Medulla oblongata (tissue), 1 donor: ENCODE measurements around the gene XPNPEP2.
"Not testable (repeated sequence)": the region's sequence is repeated elsewhere in the genome, so short reads cannot be mapped to it uniquely, and the experiment has no call there.

ENCODE experiments used
- DNase-seq: peaks from one replicate; pipeline ENCODE4 v3.0.0-alpha.2; 2015; ENCODE audit errors: extremely low spot score

Gene XPNPEP2

GRCh38 chrX:129719931-129720530, 18.7 kb upstream of the XPNPEP2 start:
- DNase-seq = no peak

DNA sequence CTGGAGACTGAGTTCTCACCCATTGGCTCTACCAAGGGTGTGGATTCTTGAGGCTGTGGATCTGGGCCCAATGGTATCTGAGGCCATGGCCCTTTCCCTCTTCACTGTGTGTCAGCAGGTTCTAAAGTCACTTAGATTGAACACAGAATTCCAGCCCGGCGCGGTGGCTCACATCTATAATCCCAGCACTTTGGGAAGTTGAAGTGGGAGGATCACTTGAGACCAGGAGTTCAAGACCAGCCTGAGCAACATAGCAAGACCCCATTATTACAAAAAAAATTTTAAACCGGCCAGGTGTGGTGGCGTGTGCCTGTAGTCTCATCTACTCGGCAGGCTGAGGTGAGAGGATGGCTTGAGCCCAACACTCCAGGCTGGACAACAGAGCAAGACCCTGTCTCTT, 18.0 kb upstream of the XPNPEP2 start:
- DNase-seq = no peak

GRCh38 chrX:129721414-129721813, 17.4 kb upstream of the XPNPEP2 start:
- DNase-seq = no peak

GRCh38 chrX:129721870-129722269, 16.9 kb upstream of the XPNPEP2 start:
- DNase-seq = no peak

DNA sequence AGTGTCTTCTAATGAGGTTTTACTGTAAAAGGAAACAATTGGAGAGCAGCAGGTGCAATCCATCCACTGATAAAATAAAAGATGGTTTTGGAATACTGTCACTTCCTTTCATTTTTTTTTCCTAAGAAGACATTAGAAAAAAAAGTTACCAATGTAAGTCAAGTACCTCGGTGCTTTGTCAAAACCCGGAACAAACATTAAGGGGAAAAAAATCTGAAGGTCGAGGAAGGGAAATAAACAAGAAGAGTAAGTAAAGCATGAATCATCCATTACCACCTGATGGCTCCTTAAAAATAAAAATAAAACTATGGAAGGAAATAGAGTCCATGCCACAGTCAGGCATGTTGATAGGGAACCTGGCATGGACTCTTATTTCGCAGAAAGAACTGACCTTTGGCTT, 15.3 kb upstream of the XPNPEP2 start:
- DNase-seq = no peak

- no peak for DNase-seq
Observed at GRCh38 chrX:129724754-129725153, 14.0 kb upstream of the XPNPEP2 start.

- peak; percentile 76 for DNase-seq
Observed at GRCh38 chrX:129726307-129727111, 12.3 kb upstream of the XPNPEP2 start.

DNA sequence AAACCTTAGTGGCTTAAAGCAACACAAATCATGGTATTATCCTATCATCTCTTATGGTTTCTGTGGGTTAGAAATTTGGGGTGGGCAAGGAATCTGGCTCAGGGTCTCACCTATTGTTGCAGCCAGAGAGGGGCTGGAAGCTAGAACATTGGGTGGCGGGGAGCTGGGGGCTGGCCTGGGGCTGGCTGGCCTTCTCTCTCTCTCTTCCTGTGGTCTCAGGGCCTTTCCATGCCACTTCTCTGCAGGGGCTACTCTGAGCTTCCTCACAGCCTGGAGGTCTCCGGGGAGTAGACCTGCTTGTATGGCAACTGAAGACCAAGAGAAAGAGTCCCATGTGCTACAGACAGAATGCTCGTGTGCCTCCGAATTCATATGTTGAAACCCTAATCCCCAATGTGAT, 10.7 kb upstream of the XPNPEP2 start:
- DNase-seq = no peak

GRCh38 chrX:129731228-129731627, 7.6 kb upstream of the XPNPEP2 start:
- no peak for DNase-seq

DNA sequence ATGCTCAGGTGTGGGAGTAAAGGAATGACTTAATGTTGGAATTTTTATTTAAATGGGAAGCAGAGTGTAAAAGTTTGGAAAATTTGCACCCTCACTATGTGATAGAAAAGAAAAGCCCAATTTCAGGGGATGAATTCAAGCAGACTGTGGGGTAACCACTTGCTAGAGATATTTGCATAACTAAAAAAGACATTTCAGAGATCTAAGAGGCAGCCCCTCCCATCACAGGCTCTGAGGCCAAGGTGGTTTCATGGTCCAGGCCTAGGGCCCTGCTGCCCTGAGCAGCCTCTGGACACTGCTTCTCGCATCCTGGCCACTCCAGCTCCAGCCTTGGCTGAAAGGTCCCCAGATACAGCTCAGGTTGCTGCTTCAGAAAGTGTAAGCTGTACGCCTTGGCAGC, 5.9 kb upstream of the XPNPEP2 start:
- DNase-seq = no peak

DNA sequence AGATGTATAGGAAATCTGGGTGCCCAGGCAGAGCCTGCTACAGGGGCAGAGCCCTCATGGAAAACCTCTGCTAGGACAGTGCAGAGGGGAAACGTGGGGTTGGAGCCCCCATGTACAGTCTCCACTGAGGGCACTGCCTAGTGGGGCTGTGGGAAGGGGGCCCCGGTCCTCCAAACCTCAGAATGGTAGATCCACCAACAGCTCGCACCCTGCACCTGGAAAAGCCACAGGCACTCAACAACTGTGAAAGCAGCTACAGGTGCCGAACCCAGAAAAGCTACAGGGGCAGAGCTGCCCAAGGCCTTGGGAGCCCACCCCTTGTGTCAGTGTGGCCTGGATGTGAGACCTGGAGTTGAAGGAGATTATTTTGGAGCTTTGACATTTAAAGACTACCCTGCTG, 5.4 kb upstream of the XPNPEP2 start:
- no peak for DNase-seq

DNA sequence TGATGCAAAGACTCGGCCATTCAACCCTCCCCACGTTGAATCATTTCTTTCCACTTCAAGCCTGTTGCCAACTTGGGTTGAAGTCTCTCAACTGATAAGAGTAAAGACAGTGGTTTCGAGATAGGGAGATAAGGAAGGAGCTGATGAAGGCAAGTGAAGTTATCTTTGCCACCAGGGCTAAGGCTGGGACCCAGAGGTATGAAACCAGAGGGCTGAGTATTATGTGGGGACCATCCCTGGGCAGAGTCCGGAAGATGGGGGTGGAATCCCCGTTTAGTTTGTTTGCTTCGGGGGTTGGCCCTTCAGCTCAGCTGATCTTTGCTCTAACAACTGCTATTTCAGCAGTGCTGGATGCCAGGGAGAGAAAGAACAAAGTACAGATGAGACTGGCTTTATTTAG, 2.3 kb upstream of the XPNPEP2 start:
- no peak for DNase-seq

DNA sequence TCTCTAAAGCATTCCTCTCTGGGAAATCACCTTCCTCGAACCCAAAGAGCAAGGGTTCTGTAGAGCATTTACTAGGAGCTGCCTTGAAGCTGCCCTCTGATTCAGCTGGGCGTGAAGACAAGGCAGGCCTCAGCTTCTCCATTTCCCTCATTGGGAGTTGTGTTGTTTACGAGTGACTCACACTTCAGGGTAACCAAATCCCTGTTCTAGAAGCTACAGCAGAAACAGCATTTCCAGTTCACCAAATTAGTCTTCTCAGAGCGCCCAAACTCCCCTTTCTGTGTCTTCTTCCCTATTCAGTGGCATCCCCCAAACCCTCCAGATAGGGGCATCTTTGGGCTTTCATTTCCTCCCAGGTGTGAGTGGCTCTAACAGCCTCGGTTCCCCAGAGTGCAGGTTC, 863 bp upstream of the XPNPEP2 start:
- DNase-seq = no peak

DNA sequence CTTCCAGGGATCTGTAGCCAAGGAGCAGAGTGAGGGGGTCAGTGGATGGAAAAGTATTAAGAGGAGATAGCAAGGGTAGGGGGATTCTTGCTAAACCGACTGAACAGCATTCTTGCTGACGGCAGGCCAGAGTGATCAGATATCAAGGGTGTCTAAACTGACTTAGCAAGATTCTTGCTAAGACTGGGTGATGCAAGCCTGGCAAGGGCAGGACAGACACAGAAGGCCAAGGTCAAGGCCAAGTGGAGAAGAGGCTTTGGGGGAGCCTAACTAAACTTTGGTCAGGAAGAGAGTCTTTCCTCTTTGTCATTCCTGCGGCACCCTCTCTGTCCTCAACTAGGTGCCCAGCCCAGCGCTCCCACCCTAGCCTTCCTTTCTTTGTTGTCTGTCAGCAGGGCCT, 799 bp downstream of the XPNPEP2 start:
- no peak for DNase-seq

- DNase-seq = no peak
Observed at GRCh38 chrX:129741880-129742758, 3.3 kb downstream of the XPNPEP2 start.

DNA sequence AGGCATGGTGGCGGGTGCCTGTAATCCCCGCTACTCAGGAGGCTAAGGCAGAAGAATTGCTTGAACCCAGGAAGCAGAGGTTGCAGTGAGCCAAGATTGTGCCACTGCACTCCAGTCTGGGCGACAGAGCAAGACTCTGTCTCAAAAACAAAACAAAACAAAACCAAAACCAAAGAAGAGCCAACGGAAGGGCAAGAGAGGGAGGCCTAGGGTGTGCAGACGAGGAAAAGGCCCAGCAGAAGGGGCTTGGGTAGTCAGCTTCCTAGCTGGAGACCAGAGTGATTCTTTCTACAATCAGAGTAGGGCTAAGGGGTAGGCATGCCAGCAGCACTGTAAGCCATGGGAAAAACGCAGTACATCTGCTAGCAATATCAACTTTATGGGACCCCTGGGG, 4.0 kb downstream of the XPNPEP2 start:
- not testable (repeated sequence) for DNase-seq

GRCh38 chrX:129743821-129744220, 5.0 kb downstream of the XPNPEP2 start:
- DNase-seq = no peak

- DNase-seq = no peak
Observed at GRCh38 chrX:129744861-129745321, 6.1 kb downstream of the XPNPEP2 start.

DNA sequence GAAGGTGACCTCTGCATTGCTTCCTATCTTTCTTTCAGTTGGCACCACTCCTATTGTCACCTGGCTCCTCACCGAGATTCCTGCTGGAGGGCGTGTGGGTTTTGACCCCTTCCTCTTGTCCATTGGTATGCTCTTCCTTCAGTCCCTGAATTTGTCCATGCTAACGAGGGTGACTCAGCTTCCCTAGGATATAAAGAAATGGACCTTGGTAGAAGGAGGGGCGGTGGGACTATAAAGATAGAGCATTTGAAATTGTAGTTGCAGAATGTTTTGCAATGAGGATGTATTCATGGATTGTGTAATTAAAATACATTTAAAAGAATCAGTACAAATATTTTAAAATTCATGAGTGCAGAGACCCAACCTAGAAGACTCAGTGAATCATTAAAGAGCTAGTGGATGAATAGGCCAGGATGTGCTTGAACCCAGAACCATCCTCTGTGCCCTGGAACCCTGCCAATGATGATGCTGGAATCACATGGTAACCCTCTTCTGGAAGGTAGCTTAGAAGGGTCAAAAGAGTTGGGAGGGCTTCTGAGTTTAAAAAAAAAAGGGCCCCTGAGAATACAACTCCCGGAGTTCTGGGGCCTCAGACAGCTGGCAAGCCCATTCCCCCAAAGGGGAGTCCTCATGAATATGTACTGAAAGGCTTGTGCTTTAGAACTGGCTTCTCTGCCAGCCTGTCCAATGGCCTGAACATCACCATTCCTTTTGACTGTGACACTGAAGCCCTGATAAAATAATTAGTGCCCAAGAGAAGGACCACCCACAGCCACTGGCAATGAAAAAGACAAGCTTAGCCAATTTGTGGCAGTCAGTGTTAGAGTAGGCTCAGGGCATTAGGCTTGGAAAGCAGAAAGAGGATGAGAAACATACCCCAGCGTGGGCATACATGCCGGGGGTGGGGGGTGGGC, 8.0 kb downstream of the XPNPEP2 start:
- no peak for DNase-seq

GRCh38 chrX:129747533-129747932, 8.8 kb downstream of the XPNPEP2 start:
- no peak for DNase-seq

DNA sequence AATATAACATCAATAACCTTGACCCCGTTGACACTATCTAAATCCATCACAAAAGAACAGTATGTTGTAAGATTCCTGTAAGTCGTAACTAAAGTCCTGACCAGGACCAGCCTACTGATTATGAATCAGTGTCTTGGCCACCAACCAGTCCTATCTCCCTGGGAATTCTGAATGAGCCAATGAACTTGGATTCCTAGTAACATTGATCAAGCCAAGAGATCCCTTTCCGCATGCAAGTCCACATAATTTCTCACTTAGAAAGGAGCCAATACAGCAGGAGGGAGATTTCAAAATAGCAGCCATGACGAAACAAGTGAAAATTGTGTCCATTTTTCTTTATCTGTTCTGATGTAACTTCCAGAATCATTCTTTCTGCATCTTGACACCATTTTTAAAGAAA, 9.5 kb downstream of the XPNPEP2 start:
- no peak for DNase-seq
